Loucy (cell line): Measurements from ENCODE around the gene GABRG3.

Source experiments
- H2AFZ ChIP-seq: fragments of 200-600 bp; sonication (generic); 2 replicates; pipeline ENCODE4 v1.6.0; 2016; ENCODE audit warnings: antibody characterized with exemption, mild to moderate bottlenecking, low read length, moderate library complexity
- H3F3A ChIP-seq: fragments of 200-600 bp; 2 replicates; pipeline ENCODE4 v1.6.0; 2016; ENCODE audit warnings: antibody characterized with exemption, low read depth, mild to moderate bottlenecking
- H3K27me3 ChIP-seq: fragments of 200-600 bp; sonication (generic); 2 replicates; pipeline ENCODE4 v1.6.1; 2014; ENCODE audit warnings: low read length, mild to moderate bottlenecking; ENCODE audit not compliant: insufficient read depth, poor library complexity, severe bottlenecking
- H3K36me3 ChIP-seq: fragments of 200-600 bp; sonication (generic); 2 replicates; pipeline ENCODE4 v1.6.1; 2016; ENCODE audit warnings: low read length; ENCODE audit not compliant: insufficient read depth
- H3K4me1 ChIP-seq: fragments of 200-600 bp; sonication (generic); 2 replicates; pipeline ENCODE4 v1.5.1; 2014; ENCODE audit warnings: low read length, mild to moderate bottlenecking; ENCODE audit not compliant: insufficient read depth, poor library complexity, severe bottlenecking
- H3K4me2 ChIP-seq: fragments of 200-600 bp; sonication (generic); 2 replicates; pipeline ENCODE4 v1.6.0; 2014; ENCODE audit warnings: antibody characterized with exemption, low read length, low read depth, mild to moderate bottlenecking; ENCODE audit not compliant: poor library complexity, severe bottlenecking
- H3K4me3 ChIP-seq: fragments of 200-600 bp; sonication (generic); 2 replicates; pipeline ENCODE4 v1.5.1; 2014; ENCODE audit warnings: low read length, mild to moderate bottlenecking, mixed read lengths; ENCODE audit not compliant: poor library complexity, severe bottlenecking
- H3K79me2 ChIP-seq: fragments of 200-600 bp; sonication (generic); 2 replicates; pipeline ENCODE4 v1.6.1; 2014; ENCODE audit warnings: low read length; ENCODE audit not compliant: insufficient read depth
- H3K9ac ChIP-seq: fragments of 200-600 bp; sonication (generic); 2 replicates; pipeline ENCODE4 v1.6.0; 2014; ENCODE audit warnings: mild to moderate bottlenecking, low read depth, low read length, moderate library complexity; ENCODE audit not compliant: poor library complexity, severe bottlenecking
- H3K9me2 ChIP-seq: fragments of 200-600 bp; sonication (generic); replicated peaks from 2 replicates; pipeline ENCODE4 v1.6.1; 2016; ENCODE audit warnings: low read depth, low read length, mixed read lengths
- H3K9me3 ChIP-seq: fragments of 200-600 bp; sonication (generic); 2 replicates; pipeline ENCODE4 v1.6.1; 2014; ENCODE audit warnings: mild to moderate bottlenecking, antibody characterized with exemption, low read length, low read depth; ENCODE audit not compliant: insufficient read depth
- H4K20me1 ChIP-seq: fragments of 200-600 bp; sonication (generic); 2 replicates; pipeline ENCODE4 v1.6.0; 2014; ENCODE audit warnings: antibody characterized with exemption, low read length, mild to moderate bottlenecking; ENCODE audit not compliant: insufficient read depth, poor library complexity, severe bottlenecking
- CTCF ChIP-seq: fragments of 200-600 bp; sonication (generic); conservative IDR thresholded peaks from 2 replicates; pipeline ENCODE4 v1.5.1; 2014; ENCODE audit warnings: mild to moderate bottlenecking, antibody characterized with exemption, low read length
- EZH2phosphoT487 ChIP-seq: fragments of 200-600 bp; IDR thresholded peaks from 2 replicates; pipeline ENCODE4 v1.6.1; 2018; ENCODE audit warnings: antibody characterized with exemption, mild to moderate bottlenecking, moderate library complexity, borderline replicate concordance

GABRG3 gene

DNA sequence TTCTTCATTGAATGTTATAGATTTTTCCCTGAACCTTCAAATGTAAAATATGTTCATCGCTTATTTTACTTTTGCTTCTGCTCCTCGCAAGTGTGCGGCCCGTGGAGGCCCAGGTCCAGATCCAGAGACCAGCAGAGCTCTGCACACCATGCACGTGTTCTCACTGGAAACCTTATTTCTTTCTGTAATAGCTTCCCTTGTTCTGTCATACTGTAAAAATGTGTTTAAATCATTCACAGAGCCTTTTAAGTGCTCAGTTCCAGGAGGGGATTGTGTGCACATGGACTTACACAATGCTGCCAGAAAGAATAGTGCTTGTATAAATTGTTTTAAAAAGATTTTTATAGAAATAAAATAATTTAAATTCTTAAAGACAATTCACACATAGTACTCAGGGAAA, 359.3 kb downstream of the GABRG3 start:
- Histone ChIP-seq H3K9me2 (no peaks in the 10 kb centered on the region), H2AFZ (no peak overlapping the region), H4K20me1 (no peaks in the 10 kb centered on the region), H3K9me3 (peaks cover 2% of the 10 kb centered on the region; the same call in 1 of the 2 replicates), H3K27me3 (no peaks in the 10 kb centered on the region), H3K36me3 (no peaks in the 10 kb centered on the region), H3K4me1 (no peaks in the 10 kb centered on the region), H3K4me2 (no peak overlapping the region), H3K4me3 (no peak overlapping the region), H3K79me2 (no peaks in the 10 kb centered on the region), H3K9ac (no peak overlapping the region), H3F3A (no peaks in the 10 kb centered on the region)
- TF ChIP-seq EZH2phosphoT487 = no peak
- no peak for TF ChIP-seq CTCF

DNA sequence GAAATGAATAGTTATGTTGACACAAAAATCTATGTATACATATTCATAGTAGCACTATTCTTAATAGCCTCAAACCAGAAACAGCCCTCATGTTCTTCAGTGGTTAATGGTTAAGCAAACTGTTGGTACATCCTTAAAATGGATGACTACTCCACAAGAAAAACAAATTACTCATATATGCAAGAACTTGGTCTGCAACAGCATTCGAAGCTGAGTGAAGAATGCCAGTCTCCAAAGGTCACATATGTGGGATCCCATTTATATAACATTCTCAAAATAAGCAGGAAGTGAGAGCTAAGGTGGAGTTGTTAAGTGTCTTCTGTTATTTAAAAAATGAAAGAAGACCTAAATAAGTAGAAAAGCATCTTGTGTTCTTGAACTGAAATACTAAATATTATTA, 365.7 kb downstream of the GABRG3 start:
- Histone ChIP-seq H3K9me2 (no peaks in the 10 kb centered on the region), H3K4me3 (no peak overlapping the region), H3K9me3 (peaks cover 2% of the 10 kb centered on the region; the same call in 1 of the 2 replicates), H3F3A (no peaks in the 10 kb centered on the region), H4K20me1 (no peaks in the 10 kb centered on the region), H2AFZ (no peak overlapping the region), H3K4me2 (no peak overlapping the region), H3K4me1 (no peaks in the 10 kb centered on the region), H3K27me3 (no peaks in the 10 kb centered on the region), H3K79me2 (no peaks in the 10 kb centered on the region), H3K9ac (no peak overlapping the region), H3K36me3 (no peaks in the 10 kb centered on the region)
- TF ChIP-seq EZH2phosphoT487 (no peak), CTCF (no peak)

- Histone ChIP-seq H3K79me2 (no peaks in the 10 kb centered on the region), H4K20me1 (no peaks in the 10 kb centered on the region), H3K9me3 (peaks cover 2% of the 10 kb centered on the region; the same call in 1 of the 2 replicates), H3K36me3 (no peaks in the 10 kb centered on the region), H3K9ac (no peak overlapping the region), H3K27me3 (no peaks in the 10 kb centered on the region), H3K4me2 (no peak overlapping the region), H3K4me3 (no peak overlapping the region), H3K4me1 (no peaks in the 10 kb centered on the region), H3K9me2 (no peaks in the 10 kb centered on the region), H3F3A (no peaks in the 10 kb centered on the region), H2AFZ (no peak overlapping the region)
- TF ChIP-seq EZH2phosphoT487 (no peak), CTCF (no peak)
Measured at GRCh38 chr15:27339138-27339537, 368.2 kb downstream of the GABRG3 start.
